ENCODE measurements around the gene MICALL1.

Gene MICALL1

GRCh38 chr22:37905534-37906363 lies at the start of gene MICALL1:
TSS of gene MICALL1 (plus strand) at chr22:37906297. CDS start at chr22:37906423, 126 bp downstream.
- DNase-seq (ENCODE audit: low read depth in 2 of 2), result peak; percentile 28 to 51

- no peak for DNase-seq (ENCODE audit: low read depth in 2 of 2)
Measured at GRCh38 chr22:37860796-37861421, 45.2 kb upstream of the MICALL1 start.

GRCh38 chr22:37862570-37863325 lies 43.3 kb upstream of the MICALL1 start:
- no peak for DNase-seq (ENCODE audit: low read depth in 2 of 2)

GRCh38 chr22:37865510-37865909 lies 40.6 kb upstream of the MICALL1 start:
- DNase-seq (ENCODE audit: low read depth in 2 of 2), result no peak

- no peak for DNase-seq (ENCODE audit: low read depth in 2 of 2)
Measured at GRCh38 chr22:37870273-37870672, 35.8 kb upstream of the MICALL1 start.

GRCh38 chr22:37880668-37881440 lies 25.2 kb upstream of the MICALL1 start:
- DNase-seq (ENCODE audit: low read depth in 2 of 2), result no peak

GRCh38 chr22:37884420-37884819 lies 21.7 kb upstream of the MICALL1 start:
- DNase-seq (ENCODE audit: low read depth in 2 of 2), result no peak

GRCh38 chr22:37887584-37888378 lies 18.3 kb upstream of the MICALL1 start:
- DNase-seq (ENCODE audit: low read depth in 2 of 2), result no peak

- DNase-seq (ENCODE audit: low read depth in 2 of 2), result no peak
Measured at GRCh38 chr22:37891926-37892325, 14.2 kb upstream of the MICALL1 start.

- DNase-seq (ENCODE audit: low read depth in 2 of 2), result no peak
Measured at GRCh38 chr22:37892566-37893335, 13.3 kb upstream of the MICALL1 start.

GRCh38 chr22:37893583-37893983 lies 12.5 kb upstream of the MICALL1 start:
- DNase-seq (ENCODE audit: low read depth in 2 of 2), result no peak

- DNase-seq (ENCODE audit: low read depth in 2 of 2), result no peak
Measured at GRCh38 chr22:37894939-37895670, 11.0 kb upstream of the MICALL1 start.

GRCh38 chr22:37896181-37896592 lies 9.9 kb upstream of the MICALL1 start:
- peak in 1 of 2 experiments; percentile 6 for DNase-seq (ENCODE audit: low read depth in 2 of 2)

- DNase-seq (ENCODE audit: low read depth in 2 of 2), result no peak
Measured at GRCh38 chr22:37896939-37897338, 9.2 kb upstream of the MICALL1 start.

- no peak for DNase-seq (ENCODE audit: low read depth in 2 of 2)
Measured at GRCh38 chr22:37897807-37898206, 8.3 kb upstream of the MICALL1 start.

- DNase-seq (ENCODE audit: low read depth in 2 of 2), result no peak
Measured at GRCh38 chr22:37898441-37899181, 7.5 kb upstream of the MICALL1 start.

GRCh38 chr22:37904572-37905533 lies 1.2 kb upstream of the MICALL1 start:
- DNase-seq (ENCODE audit: low read depth in 2 of 2), result no peak
